Forelimb muscle (tissue), 1 donor: ENCODE data around the gene SEPTIN7. TPM values are rescaled to one million over a fixed set of nuclear protein-coding genes. Genes with fewer than 3 reads are reported as not detected.
"Not testable (repeated sequence)": the region's sequence is repeated elsewhere in the genome, so short reads cannot be mapped to it uniquely, and the experiment has no call there.

ENCODE experiments used
- DNase-seq: peaks from one replicate; pipeline ENCODE4 v3.0.0-alpha.2; 2013; ENCODE audit warnings: low read depth
- polyA plus RNA-seq: library from polyadenylated mRNA; unstranded; fragments of 120-200 nt; gene quantifications from one replicate; pipeline ENCODE4 v1.2.1, GENCODE V29; 2013; ENCODE audit not compliant: insufficient read length

Gene SEPTIN7
- polyA plus RNA-seq: 340 TPM

GRCh38 chr7:35800718-35801391 lies at the start of gene SEPTIN7:
TSS of gene SEPTIN7 (plus strand) at chr7:35801057. CDS start at chr7:35801210, 153 bp downstream.
- peak; percentile 97 for DNase-seq

GRCh38 chr7:35752742-35753141 lies 48.1 kb upstream of the SEPTIN7 start:
- no peak for DNase-seq

- no peak for DNase-seq
These were observed 46.9 kb upstream of the SEPTIN7 start for GRCh38 chr7:35753761-35754603.

GRCh38 chr7:35754741-35755140 lies 46.1 kb upstream of the SEPTIN7 start:
- DNase-seq: no peak

GRCh38 chr7:35755711-35756110 lies 45.1 kb upstream of the SEPTIN7 start:
- DNase-seq: no peak

GRCh38 chr7:35756453-35756852 lies 44.4 kb upstream of the SEPTIN7 start:
- not testable (repeated sequence) for DNase-seq

GRCh38 chr7:35757574-35757973 lies 43.3 kb upstream of the SEPTIN7 start:
- DNase-seq: no peak

- DNase-seq: no peak
These were observed 42.4 kb upstream of the SEPTIN7 start for GRCh38 chr7:35758421-35758820.

- no peak for DNase-seq
These were observed 40.6 kb upstream of the SEPTIN7 start for GRCh38 chr7:35760143-35760745.

- DNase-seq: no peak
These were observed 38.8 kb upstream of the SEPTIN7 start for GRCh38 chr7:35761871-35762677.

GRCh38 chr7:35762781-35763180 lies 38.1 kb upstream of the SEPTIN7 start:
- DNase-seq: no peak

- no peak for DNase-seq
These were observed 32.5 kb upstream of the SEPTIN7 start for GRCh38 chr7:35768346-35768745.

- DNase-seq: no peak
These were observed 29.1 kb upstream of the SEPTIN7 start for GRCh38 chr7:35771776-35772175.

- no peak for DNase-seq
These were observed 26.9 kb upstream of the SEPTIN7 start for GRCh38 chr7:35773994-35774393.

- no peak for DNase-seq
These were observed 24.2 kb upstream of the SEPTIN7 start for GRCh38 chr7:35776686-35777085.

GRCh38 chr7:35777121-35777520 lies 23.7 kb upstream of the SEPTIN7 start:
- DNase-seq: no peak

- DNase-seq: no peak
These were observed 20.8 kb upstream of the SEPTIN7 start for GRCh38 chr7:35780070-35780469.

GRCh38 chr7:35781200-35781701 lies 19.6 kb upstream of the SEPTIN7 start:
- no peak for DNase-seq

GRCh38 chr7:35781767-35782515 lies 18.9 kb upstream of the SEPTIN7 start:
- DNase-seq: no peak

- DNase-seq: no peak
These were observed 16.5 kb upstream of the SEPTIN7 start for GRCh38 chr7:35784332-35784731.

GRCh38 chr7:35785250-35785649 lies 15.6 kb upstream of the SEPTIN7 start:
- DNase-seq: no peak
